OCI-LY3 (cell line): Measurements from ENCODE around the gene TTLL10.

Source experiments
- H2AFZ ChIP-seq: fragments of 200-600, 300-600 bp; shearing (Covaris generic); 2 replicates; pipeline ENCODE4 v1.6.0; 2014; ENCODE audit warnings: antibody characterized with exemption, low read depth, low read length
- H3K27ac ChIP-seq: fragments of 200-600, 300-600 bp; sonication (generic); 2 replicates; pipeline ENCODE4 v1.5.1; 2014; ENCODE audit warnings: mild to moderate bottlenecking, low read length, moderate library complexity, mixed read lengths
- H3K27me3 ChIP-seq: fragments of 200-600, 300-600 bp; sonication (generic); 2 replicates; pipeline ENCODE4 v1.6.1; 2014; ENCODE audit warnings: low read depth, low read length, mixed read lengths
- H3K36me3 ChIP-seq: fragments of 200-600, 300-600 bp; sonication (generic); replicated peaks from 2 replicates; pipeline ENCODE3; 2014; ENCODE audit warnings: low read depth, low read length, mixed read lengths
- H3K4me1 ChIP-seq: fragments of 300-600, 200-600 bp; sonication (generic); 2 replicates; pipeline ENCODE4 v1.6.1; 2014; ENCODE audit warnings: low read length, mixed read lengths
- H3K4me2 ChIP-seq: fragments of 200-600, 300-600 bp; sonication (generic); 2 replicates; pipeline ENCODE4 v1.6.1; 2014; ENCODE audit warnings: low read length, mixed read lengths
- H3K4me3 ChIP-seq: fragments of 300-600, 200-600 bp; sonication (generic); 2 replicates; pipeline ENCODE4 v1.5.1; 2014; ENCODE audit warnings: antibody characterized with exemption, mild to moderate bottlenecking, low read length, moderate library complexity
- H3K79me2 ChIP-seq: fragments of 300-600, 200-600 bp; shearing (Covaris generic); 2 replicates; pipeline ENCODE4 v1.6.1; 2014; ENCODE audit warnings: mild to moderate bottlenecking, low read length, mixed read lengths
- H3K9ac ChIP-seq: fragments of 300-600, 200-600 bp; shearing (Covaris generic); 2 replicates; pipeline ENCODE4 v1.6.0; 2014; ENCODE audit warnings: mild to moderate bottlenecking, low read length, moderate library complexity
- H3K9me3 ChIP-seq: fragments of 200-600, 300-600 bp; shearing (Covaris generic); 2 replicates; pipeline ENCODE4 v1.6.1; 2014; ENCODE audit warnings: low read length, mixed read lengths; ENCODE audit not compliant: insufficient read depth
- H4K20me1 ChIP-seq: fragments of 200-600, 300-600 bp; sonication (generic); 2 replicates; pipeline ENCODE4 v1.6.1; 2016; ENCODE audit warnings: low read length, mixed read lengths; ENCODE audit not compliant: insufficient read depth
- EZH2phosphoT487 ChIP-seq: fragments of 200-600 bp; shearing (Covaris generic); IDR thresholded peaks from 2 replicates; pipeline ENCODE4 v1.6.1; 2018; ENCODE audit warnings: antibody characterized with exemption, mixed run types, low read depth
- TF ChIP-seq, protein P1 (sequence below): fragments of 200-600, 300-600 bp; sonication (generic); IDR thresholded peaks from 2 replicates; pipeline ENCODE4 v1.5.1; 2014; ENCODE audit warnings: antibody characterized with exemption, low read length, low read depth

Gene TTLL10

GRCh38 chr1:1182491-1183220, 9.0 kb downstream of the TTLL10 start:
- TF ChIP-seq EZH2phosphoT487, result no peak
- TF ChIP-seq, protein P1, sequence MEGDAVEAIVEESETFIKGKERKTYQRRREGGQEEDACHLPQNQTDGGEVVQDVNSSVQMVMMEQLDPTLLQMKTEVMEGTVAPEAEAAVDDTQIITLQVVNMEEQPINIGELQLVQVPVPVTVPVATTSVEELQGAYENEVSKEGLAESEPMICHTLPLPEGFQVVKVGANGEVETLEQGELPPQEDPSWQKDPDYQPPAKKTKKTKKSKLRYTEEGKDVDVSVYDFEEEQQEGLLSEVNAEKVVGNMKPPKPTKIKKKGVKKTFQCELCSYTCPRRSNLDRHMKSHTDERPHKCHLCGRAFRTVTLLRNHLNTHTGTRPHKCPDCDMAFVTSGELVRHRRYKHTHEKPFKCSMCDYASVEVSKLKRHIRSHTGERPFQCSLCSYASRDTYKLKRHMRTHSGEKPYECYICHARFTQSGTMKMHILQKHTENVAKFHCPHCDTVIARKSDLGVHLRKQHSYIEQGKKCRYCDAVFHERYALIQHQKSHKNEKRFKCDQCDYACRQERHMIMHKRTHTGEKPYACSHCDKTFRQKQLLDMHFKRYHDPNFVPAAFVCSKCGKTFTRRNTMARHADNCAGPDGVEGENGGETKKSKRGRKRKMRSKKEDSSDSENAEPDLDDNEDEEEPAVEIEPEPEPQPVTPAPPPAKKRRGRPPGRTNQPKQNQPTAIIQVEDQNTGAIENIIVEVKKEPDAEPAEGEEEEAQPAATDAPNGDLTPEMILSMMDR, result no peak
- Histone ChIP-seq H3K79me2 (no peaks in the 10 kb centered on the region), H2AFZ (no peak overlapping the region), H3K27ac (no peak overlapping the region), H4K20me1 (no peaks in the 10 kb centered on the region), H3K9ac (no peak overlapping the region), H3K4me3 (no peak overlapping the region), H3K4me1 (no peaks in the 10 kb centered on the region), H3K36me3 (no peaks in the 10 kb centered on the region), H3K4me2 (no peak overlapping the region), H3K9me3 (no peaks in the 10 kb centered on the region), H3K27me3 (no peaks in the 10 kb centered on the region; the same call in 1 of the 2 replicates)

GRCh38 chr1:1183221-1183747, 9.6 kb downstream of the TTLL10 start:
- H3K27me3 ChIP-seq, result no peaks in the 10 kb centered on the region; the same call in 1 of the 2 replicates
- H3K79me2 ChIP-seq, result no peaks in the 10 kb centered on the region
- TF ChIP-seq EZH2phosphoT487, result no peak
- TF ChIP-seq, protein P1, result no peak
- H3K4me1 ChIP-seq, result no peaks in the 10 kb centered on the region
- H3K9me3 ChIP-seq, result no peaks in the 10 kb centered on the region
- H3K36me3 ChIP-seq, result no peaks in the 10 kb centered on the region
- no peaks in the 10 kb centered on the region for H4K20me1 ChIP-seq
- no peak overlapping the region for H3K9ac ChIP-seq
- no peak overlapping the region for H3K4me2 ChIP-seq
- H3K4me3 ChIP-seq, result no peak overlapping the region
- no peak overlapping the region for H2AFZ ChIP-seq
- H3K27ac ChIP-seq, result no peak overlapping the region

DNA sequence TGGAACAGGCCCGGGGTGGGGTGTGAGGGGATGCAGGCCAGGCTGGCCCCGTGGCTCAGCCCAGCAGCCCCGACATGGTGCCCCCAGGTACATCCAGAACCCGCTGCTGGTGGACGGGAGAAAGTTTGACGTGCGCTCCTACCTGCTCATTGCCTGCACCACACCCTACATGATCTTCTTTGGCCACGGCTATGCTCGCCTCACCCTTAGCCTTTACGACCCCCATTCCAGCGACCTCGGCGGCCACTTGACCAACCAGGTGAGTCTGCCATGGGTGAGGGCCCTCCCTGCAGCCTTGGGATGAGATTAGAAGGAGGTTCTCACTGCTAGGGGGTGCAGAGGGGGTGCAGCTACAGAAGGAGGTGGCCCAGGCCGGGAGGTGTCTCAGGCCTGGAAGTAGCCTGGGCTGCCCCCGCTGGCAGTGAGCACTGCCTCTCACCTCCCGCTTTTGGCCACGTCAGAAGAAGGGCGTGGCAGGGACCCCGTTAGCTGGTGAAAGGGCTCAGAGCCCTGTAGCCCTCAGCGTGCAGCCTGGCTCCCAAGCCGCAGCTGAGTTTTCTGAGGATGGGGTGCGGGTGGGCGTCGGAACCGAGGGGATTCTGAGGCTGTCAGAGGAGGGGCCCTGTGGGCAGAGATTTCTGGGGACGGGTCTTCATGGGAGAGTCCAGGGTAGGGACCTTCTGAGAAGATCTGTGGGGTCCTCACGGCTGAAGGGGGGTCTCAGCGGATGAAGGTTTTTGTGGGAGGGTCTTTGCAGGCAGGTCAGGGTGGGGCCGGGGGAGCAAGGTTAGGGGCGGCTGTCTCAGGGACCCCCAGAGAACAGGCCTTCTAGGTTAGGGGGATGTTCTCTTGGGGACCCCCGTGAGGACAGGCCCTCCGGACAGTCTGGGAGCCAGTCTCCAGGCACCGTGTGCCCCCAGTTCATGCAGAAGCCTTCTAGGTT, 10.4 kb downstream of the TTLL10 start:
- no peaks in the 10 kb centered on the region for H3K9me3 ChIP-seq
- no peaks in the 10 kb centered on the region for H4K20me1 ChIP-seq
- H3K4me3 ChIP-seq, result no peak overlapping the region
- peaks cover 7% of the 10 kb centered on the region for H3K27me3 ChIP-seq
- no peaks in the 10 kb centered on the region for H3K4me1 ChIP-seq
- H3K4me2 ChIP-seq, result no peak overlapping the region
- H2AFZ ChIP-seq, result no peak overlapping the region
- H3K27ac ChIP-seq, result no peak overlapping the region
- no peaks in the 10 kb centered on the region for H3K36me3 ChIP-seq
- TF ChIP-seq, protein P1, result no peak
- no peak overlapping the region for H3K9ac ChIP-seq
- no peaks in the 10 kb centered on the region for H3K79me2 ChIP-seq
